Forelimb muscle (tissue), 1 donor: ENCODE measurements around the gene VSIR. TPM values are rescaled to one million over a fixed set of nuclear protein-coding genes. Genes with fewer than 3 reads are reported as not detected.

Experiments
- DNase-seq: peaks from one replicate; pipeline ENCODE4 v3.0.0-alpha.2; 2013; ENCODE audit warnings: low read depth
- polyA plus RNA-seq: library from polyadenylated mRNA; unstranded; fragments of 120-200 nt; gene quantifications from one replicate; pipeline ENCODE4 v1.2.1, GENCODE V29; 2013; ENCODE audit not compliant: insufficient read length

Gene VSIR
- polyA plus RNA-seq, 1 donor = 28.5 TPM

- DNase-seq = no peak
These were observed 9.0 kb upstream of the VSIR start for GRCh38 chr10:71782221-71782916.

DNA sequence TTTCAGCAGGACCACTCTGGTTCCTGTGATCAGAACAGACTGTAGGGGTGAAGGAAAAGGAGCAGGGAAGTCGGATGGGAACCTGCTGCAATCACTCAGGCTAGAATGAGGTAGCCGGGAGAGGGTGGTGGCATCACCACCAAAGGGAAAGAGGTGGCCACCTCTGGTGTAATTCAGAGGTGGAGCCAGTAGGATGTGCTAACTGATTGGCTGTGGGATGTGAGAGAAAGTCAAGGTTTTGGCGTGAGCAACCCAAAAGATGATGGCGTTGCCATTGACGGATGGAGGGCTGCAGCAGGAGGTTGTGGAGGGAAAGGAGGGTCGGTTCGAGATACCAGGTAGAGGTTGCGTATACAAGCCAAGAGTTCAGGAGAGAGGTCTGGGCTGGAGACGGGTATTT, 7.4 kb upstream of the VSIR start:
- DNase-seq = no peak

DNA sequence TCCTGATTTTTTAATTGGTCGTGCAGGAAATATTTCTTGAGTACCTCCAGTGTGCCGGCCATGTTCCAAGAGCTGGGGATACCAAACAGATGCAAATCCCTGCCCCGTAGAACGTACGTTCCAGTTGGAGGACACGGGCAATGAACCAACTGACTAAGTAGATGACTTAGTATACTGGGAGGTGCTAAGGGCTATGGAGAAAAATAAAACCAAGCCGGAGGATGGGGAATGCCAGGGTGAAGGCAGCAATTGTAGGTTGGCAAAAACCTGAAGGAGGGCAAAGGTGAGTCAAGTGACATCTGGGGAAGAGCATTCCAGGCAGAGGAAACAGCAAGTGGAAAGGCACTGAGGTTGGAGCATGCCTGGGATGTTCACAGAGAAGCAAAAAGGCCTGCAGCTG, 6.8 kb upstream of the VSIR start:
- no peak for DNase-seq

GRCh38 chr10:71779641-71780040, 6.3 kb upstream of the VSIR start:
- DNase-seq = no peak

GRCh38 chr10:71778071-71778825, 4.9 kb upstream of the VSIR start:
- DNase-seq = no peak

DNA sequence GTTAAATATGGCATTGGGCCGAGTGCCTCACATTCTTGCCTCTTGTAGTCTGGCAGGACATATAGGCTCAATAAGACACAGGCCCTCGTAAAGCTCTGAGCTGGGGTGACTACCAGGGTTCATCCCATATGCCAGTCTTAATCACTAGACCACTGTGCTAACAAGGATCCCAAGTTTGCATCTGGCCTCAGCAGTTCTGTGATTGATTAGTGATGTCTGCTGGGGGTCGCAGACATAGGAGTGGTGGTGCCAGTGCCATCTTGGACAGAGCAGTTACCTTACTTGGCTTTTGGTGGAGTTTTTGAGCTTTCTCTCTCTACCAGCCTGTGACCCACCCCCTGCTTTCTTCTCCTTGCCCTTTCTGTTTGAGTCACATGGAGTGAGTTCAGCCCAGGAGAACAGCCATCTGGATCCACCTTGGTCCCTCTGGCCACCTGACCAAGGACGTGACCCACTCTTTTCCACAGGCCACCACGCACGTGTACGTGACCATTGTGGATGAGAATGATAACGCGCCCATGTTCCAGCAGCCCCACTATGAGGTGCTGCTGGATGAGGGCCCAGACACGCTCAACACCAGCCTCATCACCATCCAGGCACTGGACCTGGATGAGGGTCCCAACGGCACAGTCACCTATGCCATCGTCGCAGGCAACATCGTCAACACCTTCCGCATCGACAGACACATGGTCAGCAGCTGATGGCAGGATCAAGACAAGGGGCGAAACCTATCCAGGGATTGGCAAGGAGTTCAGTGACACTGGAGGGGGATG, 4.1 kb upstream of the VSIR start:
- DNase-seq = no peak

DNA sequence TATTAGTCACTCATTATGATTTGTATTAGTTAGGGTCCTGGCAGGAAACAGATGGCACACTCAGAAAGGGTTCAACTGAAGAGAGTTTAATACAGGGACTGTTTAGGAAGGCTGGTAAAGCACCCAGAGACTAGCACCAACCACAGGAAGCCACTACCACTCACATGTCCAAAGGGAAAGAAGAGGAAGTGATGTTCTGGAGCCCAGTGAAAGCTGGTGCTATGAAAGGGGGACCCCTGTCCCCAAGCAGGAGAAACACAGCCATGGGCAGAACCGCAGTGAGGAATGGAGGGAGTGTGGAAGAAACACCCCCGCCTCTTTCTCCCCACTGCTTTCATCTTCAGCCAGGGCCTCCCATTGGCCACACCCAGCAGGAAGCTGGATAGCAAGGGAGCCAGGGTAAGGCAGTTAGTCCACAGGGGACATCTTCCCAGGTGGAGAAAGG, 3.2 kb upstream of the VSIR start:
- no peak for DNase-seq

DNA sequence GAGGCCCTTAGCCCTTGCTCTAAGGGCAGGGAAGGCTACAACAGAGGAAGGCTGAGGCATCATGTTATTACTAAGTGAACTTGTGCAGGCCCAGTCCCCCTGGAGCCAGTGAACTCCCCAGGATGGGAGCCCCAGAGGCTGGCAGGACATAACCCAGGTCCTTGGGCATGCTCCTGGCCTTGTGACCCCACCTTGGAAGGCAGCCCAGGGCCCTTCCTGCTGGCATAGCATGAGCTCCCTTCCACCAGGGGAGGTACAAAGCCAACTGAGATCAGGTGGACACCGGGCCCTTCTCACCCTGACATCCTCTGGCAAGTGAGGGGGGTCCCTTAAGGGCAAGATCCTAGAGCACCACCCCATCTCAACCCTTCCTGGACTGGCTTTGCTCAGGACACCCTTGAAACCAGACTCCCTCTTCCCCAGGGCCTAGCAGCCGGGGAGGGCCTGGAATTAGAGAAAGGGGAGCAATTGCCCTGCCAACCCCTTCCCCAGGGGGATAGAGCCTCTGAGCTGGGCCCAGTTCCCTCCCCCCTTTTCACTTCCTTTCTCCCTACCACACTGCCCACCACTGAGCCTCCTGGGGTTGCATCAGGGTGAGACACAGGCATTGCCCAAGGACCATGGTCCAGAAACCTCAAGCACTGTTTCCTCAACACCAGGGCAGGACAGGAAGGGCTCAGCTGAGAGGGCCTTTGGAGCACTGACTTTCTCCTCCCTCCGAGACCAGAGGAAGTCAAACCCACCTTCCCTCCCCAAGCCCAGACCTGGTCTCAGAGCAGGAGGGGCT, 1.8 kb upstream of the VSIR start:
- no peak for DNase-seq

DNA sequence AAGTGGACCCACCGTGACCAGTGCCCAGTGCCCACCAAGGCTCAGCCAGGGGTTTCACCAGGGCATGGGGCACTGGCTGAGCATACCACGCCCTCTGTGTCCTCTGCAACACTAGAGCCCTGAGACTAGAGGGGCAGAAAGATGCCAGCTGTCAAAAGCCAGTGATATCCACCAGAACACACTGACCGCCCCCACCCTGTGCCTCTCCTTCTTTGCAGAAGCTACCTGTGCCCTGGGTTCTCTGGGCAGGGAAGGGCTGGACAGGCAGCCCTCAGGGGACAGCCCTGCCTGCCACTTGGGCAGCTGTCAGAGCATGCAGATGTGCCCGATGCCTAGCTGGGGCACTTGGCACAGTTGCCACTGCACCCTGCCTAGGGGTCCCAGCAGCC, 494 bp downstream of the VSIR start:
- no peak for DNase-seq

- DNase-seq = no peak
These were observed 1.3 kb downstream of the VSIR start for GRCh38 chr10:71771821-71772617.

DNA sequence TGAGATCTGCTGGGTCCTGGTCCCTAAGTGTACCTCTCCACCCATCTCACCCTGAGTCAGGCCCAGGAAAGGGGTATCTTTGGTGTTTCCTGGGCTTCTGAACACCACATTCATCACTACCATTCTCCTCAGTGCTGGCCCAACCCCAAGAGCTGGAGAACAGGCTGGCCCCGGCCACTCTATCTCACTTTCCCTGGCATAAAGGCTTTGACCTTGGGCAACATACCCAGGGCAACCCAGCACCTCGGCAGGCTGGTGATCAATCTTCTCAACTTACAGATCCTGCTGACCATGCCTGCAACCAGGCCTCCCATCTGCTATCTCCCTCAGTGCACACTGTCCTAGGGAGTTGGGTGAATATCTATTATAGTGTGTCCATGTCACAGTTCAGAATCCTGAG, 2.1 kb downstream of the VSIR start:
- DNase-seq = no peak

- no peak for DNase-seq
These were observed 2.5 kb downstream of the VSIR start for GRCh38 chr10:71770789-71771188.

DNA sequence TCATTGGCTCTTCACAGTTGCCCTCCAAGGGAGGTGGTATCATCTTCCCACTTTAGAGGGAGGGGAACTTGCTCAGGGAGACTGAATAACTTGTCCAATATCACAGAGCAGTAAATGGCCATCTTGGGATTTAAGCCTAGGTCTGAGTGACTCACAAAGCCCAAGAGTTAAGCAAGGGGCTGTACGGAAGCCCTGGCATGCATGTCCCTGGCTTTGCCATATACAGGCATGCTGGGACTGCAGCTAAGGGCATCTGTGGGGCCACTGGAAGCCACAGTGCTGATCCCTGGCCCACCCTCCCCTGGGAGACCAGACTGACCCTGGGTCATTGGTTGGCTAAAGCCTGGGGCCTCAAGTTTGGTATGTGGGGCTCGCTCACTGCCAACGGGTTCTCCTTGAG, 3.1 kb downstream of the VSIR start:
- no peak for DNase-seq

DNA sequence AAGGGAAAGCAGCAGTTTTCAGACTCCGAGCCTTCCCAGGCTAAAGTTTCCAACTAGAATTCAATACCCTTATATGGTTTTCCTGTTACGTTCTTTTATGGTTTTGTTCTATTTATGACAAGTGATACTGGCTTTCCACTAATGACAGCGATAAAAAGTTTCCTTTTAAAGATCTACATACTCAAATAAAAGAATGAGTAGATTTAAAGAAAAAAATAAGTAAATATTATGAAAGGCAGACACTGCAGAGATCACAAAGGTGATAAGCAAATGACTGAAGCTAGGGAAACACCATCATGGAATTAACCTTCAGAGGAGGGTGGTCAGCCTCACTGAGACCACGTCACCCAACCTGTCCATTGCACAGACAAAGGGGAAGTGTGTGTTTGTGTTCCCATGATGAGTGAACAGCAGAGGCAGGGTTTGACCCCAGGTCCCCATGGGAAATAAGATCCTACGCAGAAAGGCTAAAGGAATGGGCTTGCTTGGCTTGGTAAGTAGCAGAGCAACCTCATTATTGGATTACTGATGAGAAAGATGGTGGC, 4.0 kb downstream of the VSIR start:
- DNase-seq = no peak

GRCh38 chr10:71767420-71768035, 5.8 kb downstream of the VSIR start:
- no peak for DNase-seq

- no peak for DNase-seq
These were observed 6.5 kb downstream of the VSIR start for GRCh38 chr10:71766717-71767419.

DNA sequence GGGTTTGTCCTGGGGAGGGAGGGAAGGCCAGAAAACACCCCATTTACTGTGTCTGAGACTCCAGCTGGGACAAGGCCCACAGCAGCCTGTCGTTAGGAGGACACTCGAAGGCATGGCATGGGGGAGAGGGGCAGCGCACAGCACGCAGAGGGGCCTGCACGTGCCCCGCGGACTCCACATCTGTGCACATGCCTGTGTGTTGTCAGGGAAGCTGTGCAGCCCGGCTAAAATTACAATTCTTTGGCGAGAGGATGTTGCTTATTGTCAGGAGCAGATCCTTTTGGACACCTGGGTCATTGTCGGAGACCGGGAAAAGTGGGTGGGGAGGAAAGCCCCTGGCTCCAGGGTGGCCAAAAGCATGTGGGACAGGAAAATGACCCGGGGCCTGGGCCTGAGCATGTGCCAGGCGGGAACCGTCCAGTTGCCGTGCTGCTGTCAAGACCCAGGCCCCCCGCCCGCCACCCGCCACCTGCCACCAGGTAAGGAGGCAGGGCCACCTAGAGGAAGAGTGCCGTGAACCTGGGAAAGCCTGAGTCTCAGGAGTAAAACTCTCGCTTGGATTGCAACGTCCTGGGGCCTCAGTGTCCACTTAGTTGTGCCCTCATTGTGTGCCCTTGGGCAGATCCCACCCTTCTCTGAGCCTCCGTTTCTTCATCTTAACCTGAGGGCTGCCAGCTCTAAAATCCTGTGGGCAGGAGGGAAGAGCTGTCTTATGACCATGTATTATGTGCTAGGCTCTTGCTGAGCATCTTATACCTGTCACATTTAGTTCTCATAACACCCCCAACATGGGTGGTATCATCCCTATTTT, 7.2 kb downstream of the VSIR start:
- no peak for DNase-seq

DNA sequence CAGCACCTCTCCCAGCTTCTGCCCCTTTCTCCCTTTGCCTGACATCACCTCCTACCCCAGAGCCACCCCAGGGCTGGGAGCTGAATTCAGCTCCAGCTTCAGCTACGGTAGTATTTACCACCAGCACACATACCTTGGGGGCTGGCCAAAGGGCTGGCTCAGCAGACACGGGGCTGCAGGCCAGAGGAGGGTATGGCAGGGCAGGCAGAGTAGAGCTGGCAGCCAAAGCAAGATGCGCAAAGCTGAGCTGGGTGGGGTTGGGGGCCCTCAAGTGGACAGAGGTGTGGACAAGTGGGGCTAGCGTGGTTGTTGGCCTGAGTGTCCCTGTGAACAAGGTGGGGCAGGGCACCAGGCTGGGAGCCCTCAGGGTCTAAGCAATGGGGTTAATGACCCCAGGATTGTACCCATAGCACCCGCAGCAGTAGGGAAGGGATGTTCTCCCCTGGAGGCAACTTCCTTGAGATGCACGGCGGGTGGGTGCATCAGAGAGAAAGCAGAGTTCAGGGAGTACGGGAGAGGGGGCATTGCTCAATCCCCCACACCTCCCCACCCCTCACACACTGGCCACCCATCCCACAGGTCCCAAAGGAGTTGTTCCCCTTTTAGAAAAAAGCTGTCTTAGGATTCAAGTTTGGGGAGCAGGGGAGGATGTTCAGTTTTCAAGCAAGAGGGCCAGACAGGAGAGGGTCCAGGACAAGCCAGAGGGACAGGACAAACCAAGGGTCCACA, 8.0 kb downstream of the VSIR start:
- no peak for DNase-seq
